ENCODE results near the gene HPSE2. TPM values are rescaled to one million over a fixed set of nuclear protein-coding genes. Genes with fewer than 3 reads are reported as not detected.

HPSE2 gene
- total and polyA plus RNA-seq, 2 of the 8 experiments (the other 6 are each of a cell fraction or from before 2014, with no cell fraction given) = 0.41 to 0.58 TPM

DNA sequence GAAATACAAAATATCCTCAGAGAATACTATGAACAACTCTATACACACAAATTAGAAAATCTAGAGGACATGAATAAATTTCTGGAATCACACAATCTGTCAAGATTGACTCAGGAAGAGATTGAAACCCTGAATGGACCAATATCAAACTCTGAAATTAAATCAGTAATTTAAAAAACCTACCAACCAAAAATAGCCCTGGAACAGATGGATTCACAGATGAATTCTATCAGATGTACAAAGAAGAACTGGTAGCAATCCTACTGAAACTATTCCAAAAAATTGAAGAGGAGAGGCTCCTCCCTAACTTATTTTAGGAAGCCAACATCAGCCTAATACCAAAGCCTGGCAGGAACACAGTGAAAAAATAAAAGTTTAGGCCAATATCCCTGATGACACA, 190.0 kb downstream of the HPSE2 start:
- Histone ChIP-seq H2AFZ (ENCODE audit: low read length) (no peak overlapping the region), H4K91ac (replicated peaks; ENCODE audit: insufficient read length, low read length) (no peak overlapping the region), H3K23ac (ENCODE audit: insufficient read length) (no peak overlapping the region), H2BK120ac (replicated peaks; ENCODE audit: low read depth, low read length) (no peak overlapping the region), H3K23me2 (ENCODE audit: low read depth, low read length) (no peaks in the 10 kb centered on the region), H3K14ac (ENCODE audit: insufficient read length) (no peak overlapping the region), H3K27ac (ENCODE audit: low read depth, low read length) (no peak overlapping the region), H3K79me1 (ENCODE audit: low read depth, low read length) (no peaks in the 10 kb centered on the region), H3K56ac (replicated peaks; ENCODE audit: insufficient read length, low read depth, low read length) (no peak overlapping the region), H2BK15ac (ENCODE audit: low read length) (no peak overlapping the region), H2AK5ac (ENCODE audit: low read depth, low read length) (no peak overlapping the region), H2BK20ac (ENCODE audit: low read length) (no peak overlapping the region), H3K36me3 (ENCODE audit: control insufficient read depth in 2 of 4, insufficient read depth in 4 of 4, low read length in 3 of 4) (no peaks in the 10 kb centered on the region), H3K9me3 (ENCODE audit: insufficient read depth in 2 of 2, low read depth in 1 of 2, low read length in 1 of 2) (peaks cover 0 to 14% of the 10 kb centered on the region in 2 experiments; a peak in 2 of 4 replicates), H4K5ac (ENCODE audit: insufficient read length, low read depth, low read length) (no peak overlapping the region), H3K9ac (replicated peaks in 1 of 4; ENCODE audit: extremely low read depth in 1 of 4, low read depth in 3 of 4, low read length in 3 of 4) (no peak overlapping the region), H3K18ac (ENCODE audit: extremely low read depth, low read length) (no peak overlapping the region), H3K27me3 (replicated peaks in 1 of 4; ENCODE audit: control insufficient read depth in 3 of 4, extremely low read depth in 1 of 4, insufficient read depth in 3 of 4, low read length in 3 of 4) (no peaks in the 10 kb centered on the region), H2BK5ac (ENCODE audit: low read depth, low read length) (no peak overlapping the region), H4K8ac (ENCODE audit: extremely low read depth, insufficient read depth, low read length) (no peak overlapping the region), H3K4me3 (ENCODE audit: extremely low read depth in 1 of 4, insufficient read depth in 2 of 4, low read depth in 3 of 4, low read length in 4 of 4) (no peak overlapping the region), H3K4me1 (replicated peaks in 1 of 4; ENCODE audit: control insufficient read depth in 3 of 4, insufficient read depth in 4 of 4, low read length in 3 of 4) (no peaks in the 10 kb centered on the region), H2BK12ac (ENCODE audit: low read depth, low read length) (no peak overlapping the region), H3K4me2 (ENCODE audit: insufficient read depth in 1 of 2, low read depth in 2 of 2, low read length in 2 of 2) (no peak overlapping the region), H4K20me1 (replicated peaks in 1 of 2; ENCODE audit: control insufficient read depth in 1 of 2, insufficient read depth in 2 of 2, low read length in 2 of 2) (no peaks in the 10 kb centered on the region), H3K4ac (replicated peaks; ENCODE audit: insufficient read length, low read depth, low read length) (no peak overlapping the region), H3K79me2 (ENCODE audit: control insufficient read depth in 1 of 2, insufficient read depth in 2 of 2, low read length in 2 of 2) (no peaks in the 10 kb centered on the region)
- DNase-seq (ENCODE audit: low read depth in 1 of 2, low spot score in 2 of 2) (no peak), FAIRE-seq (no peak)
- CTCF ChIA-PET (ENCODE audit: partially characterized antibody) = interaction anchor here (0.6 to 1.6 kb wide), 3 partner anchors 12 to 418 kb away, joined by 3 to 4 read pairs (median 3); no protein-coding TSS in a partner anchor
- POLR2A ChIA-PET (ENCODE audit: partially characterized antibody) = interaction anchor here (0.6 kb wide), 1 partner anchor 612 kb away, joined by 4 read pairs; no protein-coding TSS in a partner anchor
- no peak for TF ChIP-seq GTF2F1 (IDR thresholded peaks at IDR 0.05; ENCODE audit: borderline replicate concordance, low read depth, low read length)
- TF ChIP-seq POLR2AphosphoS5 (IDR thresholded peaks at IDR 0.05; ENCODE audit: low read depth, low read length) = no peak
- TF ChIP-seq, protein P1, sequence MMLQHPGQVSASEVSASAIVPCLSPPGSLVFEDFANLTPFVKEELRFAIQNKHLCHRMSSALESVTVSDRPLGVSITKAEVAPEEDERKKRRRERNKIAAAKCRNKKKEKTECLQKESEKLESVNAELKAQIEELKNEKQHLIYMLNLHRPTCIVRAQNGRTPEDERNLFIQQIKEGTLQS (IDR thresholded peaks at IDR 0.05; ENCODE audit: insufficient read depth, low read depth, low read length) = no peak
- TF ChIP-seq SIRT6 (IDR thresholded peaks at IDR 0.05; ENCODE audit: low read length) = no peak
- TF ChIP-seq, protein P2, sequence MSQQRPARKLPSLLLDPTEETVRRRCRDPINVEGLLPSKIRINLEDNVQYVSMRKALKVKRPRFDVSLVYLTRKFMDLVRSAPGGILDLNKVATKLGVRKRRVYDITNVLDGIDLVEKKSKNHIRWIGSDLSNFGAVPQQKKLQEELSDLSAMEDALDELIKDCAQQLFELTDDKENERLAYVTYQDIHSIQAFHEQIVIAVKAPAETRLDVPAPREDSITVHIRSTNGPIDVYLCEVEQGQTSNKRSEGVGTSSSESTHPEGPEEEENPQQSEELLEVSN (IDR thresholded peaks at IDR 0.05) = no peak
- no peak for TF ChIP-seq EGR1 (IDR thresholded peaks at IDR 0.05; ENCODE audit: borderline replicate concordance, low read depth, low read length)
- no peak for TF ChIP-seq CBX8 (IDR thresholded peaks at IDR 0.05; ENCODE audit: borderline replicate concordance, low read depth, low read length)
- no peak for TF ChIP-seq FOSL1 (IDR thresholded peaks at IDR 0.05; ENCODE audit: insufficient read depth, low read depth, low read length)
- TF ChIP-seq CHD1 (IDR thresholded peaks at IDR 0.05; ENCODE audit: low read depth, low read length) = no peak

Measured in H1 (cell line).